BJ (cell line): ENCODE data around the gene PIGS. TPM values are rescaled to one million over a fixed set of nuclear protein-coding genes. Genes with fewer than 3 reads are reported as not detected.

Experiments used
- CTCF ChIA-PET: fragments of 350-600 bp; formaldehyde crosslinking; extraction: SDS; loops from one replicate; lab custom pipeline; 2021; ENCODE audit warnings: antibody characterized with exemption, inconsistent platforms; lab: Yijun Ruan, JAX
- POLR2A ChIA-PET: fragments of 300-600 bp; sonication (Branson Sonifier 250); formaldehyde crosslinking; extraction: SDS; loops from one replicate; lab custom pipeline; 2021; ENCODE audit warnings: antibody characterized with exemption; lab: Charles Lee
- DNase-seq: peaks from one replicate; pipeline ENCODE4 v3.0.0-alpha.2; 2011; ENCODE audit warnings: low read depth
- H3K27me3 ChIP-seq: 2 replicates; pipeline ENCODE4 v1.6.0; 2011; ENCODE audit warnings: low read length; ENCODE audit not compliant: control insufficient read depth, insufficient read depth
- H3K36me3 ChIP-seq: 2 replicates; pipeline ENCODE4 v1.5.1; 2011; ENCODE audit warnings: low read length; ENCODE audit not compliant: control insufficient read depth, insufficient read depth
- H3K4me3 ChIP-seq: 2 replicates; pipeline ENCODE4 v1.5.1; 2011; ENCODE audit warnings: low read depth, mild to moderate bottlenecking, control low read depth, low read length
- polyA plus RNA-seq: library from polyadenylated mRNA; depleted of rRNA; stranded (reverse); fragments of >200 nt; gene quantifications from 2 replicates; pipeline ENCODE4 v1.2.3, GENCODE V29; 2011
- TF ChIP-seq, protein P1 (sequence below): IDR thresholded peaks from 2 replicates; pipeline ENCODE4 v1.5.1; 2011; ENCODE audit warnings: low read depth, mild to moderate bottlenecking, control low read depth, inconsistent platforms, low read length, moderate library complexity; ENCODE audit not compliant: insufficient read depth

PIGS gene
- polyA plus RNA-seq, 1 experiment: 99.5 TPM

DNA sequence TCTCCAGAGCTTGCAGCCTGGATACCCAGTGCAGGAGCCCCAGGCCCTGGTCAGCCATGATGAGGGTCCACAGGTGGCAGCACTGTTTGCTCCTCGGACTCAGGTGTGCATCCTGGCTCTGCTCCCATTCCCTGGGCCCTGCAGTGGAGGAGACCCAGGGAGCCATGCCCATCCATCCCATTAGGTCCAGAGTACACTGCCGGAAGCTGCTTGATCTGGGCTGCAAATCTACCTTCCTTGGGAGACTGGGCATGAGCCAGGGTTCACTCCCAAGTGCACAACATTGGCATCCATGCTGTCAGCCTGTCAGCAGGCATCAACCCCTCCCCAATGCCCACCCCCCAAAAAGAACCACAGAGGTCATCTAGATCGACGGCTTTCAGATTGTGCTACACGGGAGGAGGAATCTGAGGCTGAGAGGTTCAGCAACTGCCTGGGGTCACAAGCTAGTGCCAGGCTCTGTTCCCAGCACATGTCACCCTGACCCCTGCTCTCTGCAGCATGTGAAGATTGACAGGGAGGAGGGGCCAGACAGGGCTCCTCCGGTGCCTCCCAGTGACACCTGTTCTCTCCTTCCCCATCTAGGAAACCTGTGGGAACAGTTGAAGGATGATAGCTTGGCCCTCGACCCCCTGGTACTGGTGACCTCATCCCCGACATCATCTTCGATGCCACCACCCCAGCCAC lies 34.6 kb downstream of the PIGS start:
- TF ChIP-seq, protein P1, sequence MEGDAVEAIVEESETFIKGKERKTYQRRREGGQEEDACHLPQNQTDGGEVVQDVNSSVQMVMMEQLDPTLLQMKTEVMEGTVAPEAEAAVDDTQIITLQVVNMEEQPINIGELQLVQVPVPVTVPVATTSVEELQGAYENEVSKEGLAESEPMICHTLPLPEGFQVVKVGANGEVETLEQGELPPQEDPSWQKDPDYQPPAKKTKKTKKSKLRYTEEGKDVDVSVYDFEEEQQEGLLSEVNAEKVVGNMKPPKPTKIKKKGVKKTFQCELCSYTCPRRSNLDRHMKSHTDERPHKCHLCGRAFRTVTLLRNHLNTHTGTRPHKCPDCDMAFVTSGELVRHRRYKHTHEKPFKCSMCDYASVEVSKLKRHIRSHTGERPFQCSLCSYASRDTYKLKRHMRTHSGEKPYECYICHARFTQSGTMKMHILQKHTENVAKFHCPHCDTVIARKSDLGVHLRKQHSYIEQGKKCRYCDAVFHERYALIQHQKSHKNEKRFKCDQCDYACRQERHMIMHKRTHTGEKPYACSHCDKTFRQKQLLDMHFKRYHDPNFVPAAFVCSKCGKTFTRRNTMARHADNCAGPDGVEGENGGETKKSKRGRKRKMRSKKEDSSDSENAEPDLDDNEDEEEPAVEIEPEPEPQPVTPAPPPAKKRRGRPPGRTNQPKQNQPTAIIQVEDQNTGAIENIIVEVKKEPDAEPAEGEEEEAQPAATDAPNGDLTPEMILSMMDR: no peak
- CTCF ChIA-PET: interaction anchor here (1.0 to 8.5 kb wide), 4 partner anchors 8 to 41 kb away, joined by 4 to 155 read pairs (median 17); no protein-coding TSS in a partner anchor
- POLR2A ChIA-PET: interaction anchor here (0.5 kb wide), 1 partner anchor 23 kb away, joined by 4 read pairs; no protein-coding TSS in a partner anchor
- DNase-seq: no peak
- Histone ChIP-seq H3K4me3 (no peak overlapping the region), H3K27me3 (peaks cover 2% of the 10 kb centered on the region), H3K36me3 (no peaks in the 10 kb centered on the region)

DNA sequence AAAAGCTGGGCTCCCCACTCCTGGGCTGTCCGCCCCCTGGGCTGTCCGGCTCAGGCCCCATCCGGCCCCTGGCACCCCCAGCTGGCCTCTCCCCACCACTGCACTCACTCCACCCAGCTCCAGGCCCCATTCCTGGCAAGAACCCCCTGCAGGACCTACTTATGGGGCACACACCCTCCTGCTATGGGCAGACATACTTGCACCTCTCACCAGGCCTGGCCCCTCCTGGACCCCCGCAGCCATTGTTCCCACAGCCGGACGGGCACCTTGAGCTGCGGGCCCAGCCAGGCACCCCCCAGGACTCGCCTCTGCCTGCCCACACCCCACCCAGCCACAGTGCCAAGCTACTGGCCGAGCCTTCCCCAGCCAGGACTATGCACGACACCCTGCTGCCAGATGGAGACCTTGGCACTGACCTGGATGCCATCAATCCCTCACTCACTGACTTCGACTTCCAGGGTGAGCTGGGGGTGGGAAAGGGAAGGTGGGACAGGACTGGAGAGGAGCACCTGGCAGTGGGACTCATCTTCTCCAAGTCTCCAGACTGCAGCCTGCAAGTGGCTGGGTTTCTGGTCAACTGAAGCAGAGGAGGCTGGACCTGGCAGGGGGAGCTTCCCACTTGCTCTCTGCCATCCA lies 36.5 kb downstream of the PIGS start:
- POLR2A ChIA-PET: no interaction called here
- H3K4me3 ChIP-seq: no peak overlapping the region
- CTCF ChIA-PET: interaction anchor here (4.3 to 8.5 kb wide), 2 partner anchors 14 to 39 kb away, joined by 27 to 155 read pairs; no protein-coding TSS in a partner anchor
- H3K36me3 ChIP-seq: no peaks in the 10 kb centered on the region
- H3K27me3 ChIP-seq: peaks cover 3% of the 10 kb centered on the region
- TF ChIP-seq, protein P1: no peak
- DNase-seq: no peak

DNA sequence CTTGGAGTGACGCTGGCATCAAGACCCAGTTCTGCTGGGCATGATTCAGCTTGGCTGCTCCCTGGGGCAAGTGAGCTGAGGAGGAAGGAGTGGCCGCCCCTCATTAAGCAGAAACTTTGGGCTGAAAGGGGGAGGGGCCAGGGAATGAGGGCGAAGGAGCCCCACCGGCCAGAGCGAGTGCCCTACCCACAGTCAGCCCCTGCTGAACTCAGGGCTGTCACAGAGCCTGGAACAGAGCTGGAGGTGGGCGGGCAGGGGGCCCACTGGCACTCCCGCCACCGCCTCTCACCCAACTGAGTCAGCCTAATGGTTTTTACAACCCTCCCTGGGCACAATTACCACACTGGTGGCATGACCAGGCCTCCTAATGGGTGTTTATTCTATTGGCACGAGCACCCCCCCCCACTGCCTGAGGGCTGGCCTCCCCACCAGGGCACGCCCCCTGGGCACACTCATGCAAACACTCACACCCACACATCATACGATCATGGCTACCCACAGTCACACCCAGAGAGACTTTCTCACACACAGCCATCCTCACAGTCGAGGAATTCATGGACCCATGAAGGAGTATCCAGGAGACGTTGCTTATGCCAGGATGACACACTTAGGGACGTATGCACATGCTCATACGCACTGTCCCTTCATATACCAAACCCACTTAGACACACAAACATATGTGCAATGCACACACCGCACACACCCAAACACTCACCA lies 38.1 kb downstream of the PIGS start:
- DNase-seq: no peak
- POLR2A ChIA-PET: no interaction called here
- TF ChIP-seq, protein P1: no peak
- CTCF ChIA-PET: interaction anchor here (0.6 to 2.2 kb wide), 2 partner anchors 14 to 21 kb away, joined by 3 to 6 read pairs; no protein-coding TSS in a partner anchor
- Histone ChIP-seq H3K4me3 (no peak overlapping the region), H3K36me3 (no peaks in the 10 kb centered on the region), H3K27me3 (peaks cover 2% of the 10 kb centered on the region)

DNA sequence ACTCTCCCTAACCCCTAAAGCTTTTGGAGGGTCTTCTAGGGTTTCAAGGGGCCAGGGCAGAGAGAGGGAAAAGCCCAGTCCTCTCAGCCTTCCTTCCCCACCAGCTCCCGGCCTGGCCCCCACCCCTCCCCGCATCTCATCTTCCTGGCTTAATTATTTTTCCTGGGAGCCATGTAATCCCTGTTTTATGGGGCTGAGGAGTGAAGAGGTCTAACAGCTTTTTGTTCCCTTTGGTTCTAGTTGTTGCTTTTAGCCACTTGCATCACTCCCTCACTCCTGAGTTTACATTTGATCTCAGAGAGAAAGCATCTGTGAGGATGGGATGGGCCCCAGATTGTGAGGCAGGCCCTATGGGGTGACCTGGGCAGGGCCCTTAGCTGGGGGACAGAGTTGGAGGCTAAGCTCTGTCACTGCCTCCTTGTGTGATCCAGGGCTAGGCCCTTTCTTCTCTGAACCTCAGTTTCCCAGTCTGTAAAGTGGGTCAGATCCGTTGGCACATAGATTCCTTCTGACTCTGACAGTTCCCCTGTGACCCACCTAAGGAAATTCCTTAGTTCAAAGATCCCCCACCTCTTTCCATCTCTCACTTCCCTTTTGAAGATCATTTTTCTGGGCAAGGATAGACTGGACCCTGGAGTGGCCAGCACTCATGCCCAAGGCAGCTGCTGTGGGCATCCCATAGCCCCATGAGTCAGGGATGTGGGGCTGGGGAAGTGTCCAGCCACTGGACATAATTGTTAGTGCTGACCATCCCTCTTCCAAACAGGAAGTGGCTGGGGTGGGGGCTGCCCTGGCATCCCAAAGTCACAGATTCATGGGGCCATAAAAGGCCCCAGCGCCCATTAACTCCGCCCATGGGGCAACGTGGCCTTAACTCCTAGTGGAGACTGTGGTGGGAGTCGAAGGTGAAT lies 39.0 kb downstream of the PIGS start:
- POLR2A ChIA-PET: no interaction called here
- CTCF ChIA-PET: interaction anchor here (1.8 to 2.2 kb wide), 3 partner anchors 8 to 37 kb away, joined by 6 read pairs; no protein-coding TSS in a partner anchor
- DNase-seq: no peak
- Histone ChIP-seq H3K27me3 (peaks cover 2% of the 10 kb centered on the region; the same call in 1 of the 2 replicates), H3K36me3 (no peaks in the 10 kb centered on the region), H3K4me3 (no peak overlapping the region)
- TF ChIP-seq, protein P1: no peak
